ENCODE results near the gene DMRTB1.

Gene DMRTB1

DNA sequence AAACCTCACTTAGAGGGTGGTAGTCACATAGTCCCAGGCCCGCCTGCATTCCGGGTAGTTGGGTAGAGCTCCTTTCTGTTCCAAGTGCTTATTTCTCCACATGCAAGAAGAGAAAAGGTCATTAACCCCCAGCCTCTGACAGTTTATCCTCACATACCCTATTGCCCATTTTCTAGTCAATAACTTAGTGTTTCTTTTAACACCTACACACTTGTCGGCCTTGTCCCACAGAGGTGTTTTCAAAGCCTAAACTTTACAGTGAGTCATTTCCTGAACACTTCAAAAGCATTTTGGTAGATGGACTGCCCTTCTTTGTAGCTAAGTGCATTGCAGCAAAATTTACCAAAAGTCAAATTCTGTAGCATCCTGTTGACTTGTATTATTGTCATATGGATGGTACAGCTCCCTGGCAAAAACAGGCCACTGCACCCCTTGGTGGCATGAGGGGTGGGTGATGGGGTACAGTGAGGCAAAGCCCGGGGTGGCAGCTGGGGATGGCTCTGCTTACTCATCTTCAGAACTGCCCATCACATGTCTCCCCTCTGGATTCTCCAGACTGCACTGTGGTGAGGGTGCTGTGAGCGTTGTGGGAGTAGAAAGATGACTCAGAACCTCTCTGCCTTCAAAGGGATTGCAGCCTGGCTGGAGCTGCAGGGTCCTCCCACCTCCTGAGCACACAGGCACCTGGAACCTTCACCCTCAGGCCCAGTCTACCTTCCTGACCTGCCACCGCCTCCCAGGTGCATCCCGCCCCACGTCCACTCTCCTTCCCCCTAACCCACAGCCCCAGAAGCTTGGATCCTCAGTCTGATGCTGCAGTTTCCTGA lies 45.8 kb upstream of the DMRTB1 start:
- peak; percentile 72 for DNase-seq (ENCODE audit: low read depth)
- TF ChIP-seq CTCF (IDR thresholded peaks at IDR 0.05; ENCODE audit: insufficient read depth, low read depth, low read length, missing control alignments): no peak
- no peak overlapping the region for H3K4me3 ChIP-seq (ENCODE audit: low read depth, low read length)

- H3K4me3 ChIP-seq (ENCODE audit: low read depth, low read length): no peak overlapping the region
- DNase-seq (ENCODE audit: low read depth): no peak
- TF ChIP-seq CTCF (IDR thresholded peaks at IDR 0.05; ENCODE audit: insufficient read depth, low read depth, low read length, missing control alignments): no peak
These were observed 44.6 kb upstream of the DMRTB1 start for GRCh38 chr1:53414632-53415031.

DNA sequence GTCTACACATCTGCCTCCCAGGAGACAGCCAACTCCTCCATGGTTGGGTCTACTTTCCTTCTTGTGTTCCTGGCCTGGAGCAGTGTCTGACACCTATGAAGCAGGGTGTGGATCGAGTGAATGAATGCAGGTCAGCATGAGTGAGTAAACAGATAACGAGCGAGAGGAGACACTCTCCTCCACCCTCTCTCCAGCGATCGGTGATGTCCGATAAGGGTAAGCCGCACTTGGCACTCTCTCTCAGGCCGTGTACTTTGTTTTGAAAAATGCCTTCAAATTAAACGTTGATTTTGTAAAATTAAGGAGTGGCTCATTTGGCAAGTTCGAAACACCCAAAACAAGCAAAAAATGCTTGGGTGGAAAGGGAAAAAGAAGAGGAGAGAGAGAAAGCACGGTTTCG lies 43.8 kb upstream of the DMRTB1 start:
- TF ChIP-seq CTCF (IDR thresholded peaks at IDR 0.05; ENCODE audit: insufficient read depth, low read depth, low read length, missing control alignments): no peak
- no peak overlapping the region for H3K4me3 ChIP-seq (ENCODE audit: low read depth, low read length)
- DNase-seq (ENCODE audit: low read depth): no peak

DNA sequence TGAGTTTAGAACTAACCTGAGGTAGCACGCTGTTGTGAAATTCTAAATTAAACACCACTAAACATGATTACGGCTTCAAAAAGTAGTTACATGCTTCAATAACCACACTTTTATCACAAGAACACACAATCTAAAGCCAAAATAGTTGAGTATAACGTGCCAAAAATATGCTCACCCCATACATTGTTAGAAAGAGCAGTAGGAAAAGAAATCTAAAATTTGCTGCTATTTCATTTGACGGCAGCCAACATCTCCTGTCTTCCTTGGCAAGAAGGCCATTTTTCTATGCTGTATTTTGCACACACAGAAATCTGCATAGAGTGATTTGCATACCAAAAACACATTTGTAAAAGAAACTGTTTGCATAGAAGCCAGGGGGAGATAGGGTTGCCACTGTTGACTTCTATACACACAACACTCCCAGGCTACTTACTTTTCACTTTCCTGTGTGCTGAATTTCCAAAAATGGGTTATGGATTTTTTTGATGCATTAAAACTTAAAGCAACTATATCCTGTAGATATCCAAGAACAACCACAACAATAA lies 42.9 kb upstream of the DMRTB1 start:
- H3K4me3 ChIP-seq (ENCODE audit: low read depth, low read length): no peak overlapping the region
- no peak for DNase-seq (ENCODE audit: low read depth)
- no peak for TF ChIP-seq CTCF (IDR thresholded peaks at IDR 0.05; ENCODE audit: insufficient read depth, low read depth, low read length, missing control alignments)

GRCh38 chr1:53417074-53417511 lies 42.1 kb upstream of the DMRTB1 start:
- no peak overlapping the region for H3K4me3 ChIP-seq (ENCODE audit: low read depth, low read length)
- TF ChIP-seq CTCF (IDR thresholded peaks at IDR 0.05; ENCODE audit: insufficient read depth, low read depth, low read length, missing control alignments): no peak
- no peak for DNase-seq (ENCODE audit: low read depth)

GRCh38 chr1:53419034-53419433 lies 40.2 kb upstream of the DMRTB1 start:
- no peak for TF ChIP-seq CTCF (IDR thresholded peaks at IDR 0.05; ENCODE audit: insufficient read depth, low read depth, low read length, missing control alignments)
- no peak for DNase-seq (ENCODE audit: low read depth)
- no peak overlapping the region for H3K4me3 ChIP-seq (ENCODE audit: low read depth, low read length)
